HEK293T (cell line): Measurements from ENCODE around the gene AQP12A.

Experiments
- ARNT ChIP-seq: fragments of 450-650 bp; IDR thresholded peaks from 2 replicates; pipeline ENCODE4 v1.6.1; 2017; ENCODE audit warnings: mild to moderate bottlenecking
- BHLHE40 ChIP-seq: fragments of 450-650 bp; IDR thresholded peaks from 2 replicates; pipeline ENCODE4 v1.6.1; 2016; ENCODE audit warnings: mild to moderate bottlenecking, moderate library complexity, borderline replicate concordance
- FOXA1 ChIP-seq: fragments of 450-650 bp; IDR thresholded peaks from 2 replicates; pipeline ENCODE4 v1.6.1; 2016; ENCODE audit warnings: mild to moderate bottlenecking
- FOXK2 ChIP-seq: fragments of 450-650 bp; IDR thresholded peaks from 2 replicates; pipeline ENCODE4 v1.6.1; 2016; ENCODE audit warnings: mild to moderate bottlenecking
- FOXM1 ChIP-seq: fragments of 450-650 bp; IDR thresholded peaks from 2 replicates; pipeline ENCODE4 v1.6.1; 2017; ENCODE audit warnings: mild to moderate bottlenecking, borderline replicate concordance
- HDGF ChIP-seq: fragments of 450-650 bp; IDR thresholded peaks from 2 replicates; pipeline ENCODE4 v1.6.1; 2017; ENCODE audit warnings: antibody characterized with exemption, borderline replicate concordance
- L3MBTL2 ChIP-seq: fragments of 450-650 bp; conservative IDR thresholded peaks from 2 replicates; pipeline ENCODE4 v1.6.1; 2016; ENCODE audit warnings: mild to moderate bottlenecking
- SUZ12 ChIP-seq: fragments of 450-650 bp; IDR thresholded peaks from 2 replicates; pipeline ENCODE4 v1.6.1; 2016; ENCODE audit warnings: mild to moderate bottlenecking
- TF ChIP-seq, protein P1 (sequence below): fragments of 450-650 bp; IDR thresholded peaks from 2 replicates; pipeline ENCODE4 v1.6.1; 2016

DNA sequence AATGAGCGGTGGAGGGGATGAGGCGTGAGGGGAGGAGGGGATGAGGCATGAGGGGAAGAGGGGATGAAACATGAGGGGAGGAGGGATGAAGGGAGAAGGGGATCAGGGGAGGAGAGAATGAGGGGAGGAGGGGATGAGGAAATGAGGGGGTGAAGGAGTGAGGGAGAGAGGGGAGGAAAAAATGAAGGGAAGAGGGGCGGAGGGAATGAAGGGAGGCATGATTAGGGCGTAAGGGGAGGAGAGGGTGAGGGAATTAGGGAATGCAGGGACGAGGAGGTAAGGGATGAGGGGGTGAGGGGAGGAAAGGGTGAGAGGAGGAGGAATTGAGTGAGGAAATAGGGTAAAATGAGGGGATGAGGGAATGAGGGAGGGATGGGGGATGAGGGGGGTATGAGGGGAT, 40.5 kb downstream of the AQP12A start:
- TF ChIP-seq HDGF (no peak), SUZ12 (no peak), FOXM1 (no peak), BHLHE40 (no peak), FOXA1 (no peak), L3MBTL2 (no peak), ARNT (no peak), FOXK2 (no peak)
- TF ChIP-seq, protein P1, sequence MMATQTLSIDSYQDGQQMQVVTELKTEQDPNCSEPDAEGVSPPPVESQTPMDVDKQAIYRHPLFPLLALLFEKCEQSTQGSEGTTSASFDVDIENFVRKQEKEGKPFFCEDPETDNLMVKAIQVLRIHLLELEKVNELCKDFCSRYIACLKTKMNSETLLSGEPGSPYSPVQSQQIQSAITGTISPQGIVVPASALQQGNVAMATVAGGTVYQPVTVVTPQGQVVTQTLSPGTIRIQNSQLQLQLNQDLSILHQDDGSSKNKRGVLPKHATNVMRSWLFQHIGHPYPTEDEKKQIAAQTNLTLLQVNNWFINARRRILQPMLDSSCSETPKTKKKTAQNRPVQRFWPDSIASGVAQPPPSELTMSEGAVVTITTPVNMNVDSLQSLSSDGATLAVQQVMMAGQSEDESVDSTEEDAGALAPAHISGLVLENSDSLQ: no peak
